Right atrium auricular region (tissue), 2 donors: ENCODE results near the gene COG5. TPM values are rescaled to one million over a fixed set of nuclear protein-coding genes. Genes with fewer than 3 reads are reported as not detected.

Source experiments
- DNase-seq: peaks from one replicate; pipeline ENCODE4 v3.0.0-alpha.2; 2019; ENCODE audit warnings: low spot score
- H3K27ac ChIP-seq, 2 donors: fragments of 200-600 bp; sonication (generic); 1 replicate in 1 of 2; 2 replicates in 1 of 2; pipeline ENCODE4 v1.5.1; 2016 to 2019
- H3K27me3 ChIP-seq, 2 donors: fragments of 200-600 bp; sonication (generic); one replicate each; pipeline versions ENCODE4 v1.5.1 to v1.6.0; 2017 to 2019
- H3K36me3 ChIP-seq: fragments of 200-600 bp; sonication (generic); one replicate; pipeline ENCODE4 v1.5.1; 2016
- H3K4me1 ChIP-seq, 2 donors: fragments of 200-600 bp; sonication (generic); one replicate each; pipeline versions ENCODE4 v1.5.1 to v1.6.0; 2017 to 2019
- H3K4me3 ChIP-seq, 2 donors: fragments of 200-600 bp; sonication (generic); 1 replicate in 1 of 2; 2 replicates in 1 of 2; pipeline ENCODE4 v1.5.1; 2017 to 2019; ENCODE audit warnings: mild to moderate bottlenecking in 1 of 2, moderate library complexity in 1 of 2
- H3K9me3 ChIP-seq, 2 donors: fragments of 200-600 bp; sonication (generic); one replicate each; pipeline ENCODE4 v1.5.1; 2019
- CTCF ChIP-seq, 2 donors: fragments of 200-600 bp; sonication (generic); IDR thresholded peaks; one replicate each; pipeline ENCODE4 v1.5.1; 2019; ENCODE audit warnings: antibody characterized with exemption in 2 of 2
- total RNA-seq, 2 donors: library from RNA; depleted of rRNA; stranded (reverse); fragments of >200 nt; gene quantifications; one replicate each; pipeline ENCODE4 v1.1.0, GENCODE V29; 2016

Gene COG5
- total RNA-seq, 2 donors from 2014 or later, result 28.0 to 31.8 TPM

DNA sequence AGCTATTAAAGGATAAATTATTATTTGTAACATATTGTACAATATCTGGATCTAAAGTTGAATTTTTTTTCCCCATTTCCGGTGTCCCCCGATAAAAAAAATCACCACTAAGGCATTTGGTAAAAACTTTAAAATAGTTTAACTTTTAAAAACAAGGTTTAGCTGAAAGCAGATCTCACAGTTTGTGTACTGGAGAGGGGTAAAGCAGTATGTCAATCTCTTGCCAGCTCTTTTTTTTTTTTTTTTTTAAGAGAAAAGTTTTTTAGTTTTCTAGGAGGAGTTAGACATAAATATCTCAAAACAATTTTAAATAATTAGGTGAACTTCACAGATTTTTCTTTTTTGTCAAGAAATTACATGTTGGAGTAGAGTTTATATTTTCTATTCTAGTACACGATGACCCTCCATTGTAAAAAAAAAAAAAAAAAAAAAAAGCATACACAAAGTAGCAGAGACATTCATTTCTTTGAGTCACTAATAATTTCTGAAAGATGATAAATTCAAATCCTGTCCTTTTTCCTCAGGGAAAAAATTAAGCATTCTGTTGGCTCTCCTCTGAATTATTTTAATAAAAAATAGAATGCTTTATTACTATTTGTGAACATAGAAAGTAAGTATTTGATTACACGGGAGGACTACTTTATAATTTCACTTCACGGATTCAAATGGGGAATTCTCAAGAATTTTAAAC lies 396.8 kb downstream of the COG5 start:
- Histone ChIP-seq H3K9me3 (no peaks in the 10 kb centered on the region), H3K4me1 (peaks cover 0 to 17% of the 10 kb centered on the region in 2 donors), H3K4me3 (peak overlapping the region; percentile 48 to 61), H3K36me3 (no peaks in the 10 kb centered on the region), H3K27ac (peak overlapping the region; percentile 97 to 98), H3K27me3 (no peaks in the 10 kb centered on the region)
- no peak for TF ChIP-seq CTCF (IDR thresholded peaks at IDR 0.05)
- no peak for DNase-seq

DNA sequence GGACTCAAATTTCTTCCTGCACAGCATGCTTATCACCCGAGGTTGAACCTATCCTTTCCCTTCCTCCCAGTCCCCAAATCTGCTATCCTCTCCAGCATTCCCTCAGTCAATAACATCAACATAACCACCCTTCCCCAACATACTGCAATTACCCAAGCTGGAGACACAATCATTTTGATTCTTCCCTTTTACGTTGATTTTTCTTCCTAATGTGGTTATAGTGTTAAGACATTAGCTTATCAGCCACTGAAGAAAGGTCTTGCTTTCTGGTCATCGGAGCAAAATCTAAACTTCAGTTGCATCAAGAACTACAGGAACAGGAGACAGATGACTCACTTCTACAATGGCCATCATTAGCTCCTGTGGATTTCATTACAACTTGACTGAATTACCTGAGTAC lies 398.4 kb downstream of the COG5 start:
- Histone ChIP-seq H3K27me3 (no peaks in the 10 kb centered on the region), H3K4me1 (peaks cover 0 to 3% of the 10 kb centered on the region in 2 donors), H3K27ac (no peak overlapping the region), H3K4me3 (no peak overlapping the region), H3K9me3 (no peaks in the 10 kb centered on the region), H3K36me3 (no peaks in the 10 kb centered on the region)
- no peak for TF ChIP-seq CTCF (IDR thresholded peaks at IDR 0.05)
- DNase-seq, result no peak

DNA sequence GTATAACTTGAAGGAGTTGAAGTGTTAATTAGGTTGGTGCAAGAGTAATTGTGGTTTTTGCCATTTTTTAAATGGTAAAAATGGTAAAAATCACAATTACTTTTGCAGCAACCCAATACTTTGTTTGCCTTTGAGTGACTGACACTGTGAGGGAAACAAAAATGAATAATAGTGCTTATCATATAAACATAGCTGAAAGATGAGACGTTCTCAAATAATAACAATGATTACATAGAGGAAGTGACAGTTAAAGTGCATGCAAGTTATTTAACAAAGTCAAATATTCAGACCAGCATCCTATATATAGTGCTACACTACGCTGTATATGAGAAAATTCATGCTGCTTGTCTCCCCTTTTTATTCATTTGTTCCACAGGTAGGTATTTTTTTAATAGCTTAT lies 399.6 kb downstream of the COG5 start:
- Histone ChIP-seq H3K4me3 (no peak overlapping the region), H3K36me3 (no peaks in the 10 kb centered on the region), H3K27ac (no peak overlapping the region), H3K9me3 (no peaks in the 10 kb centered on the region), H3K27me3 (no peaks in the 10 kb centered on the region), H3K4me1 (no peaks in the 10 kb centered on the region)
- TF ChIP-seq CTCF (IDR thresholded peaks at IDR 0.05), result no peak
- no peak for DNase-seq

- Histone ChIP-seq H3K27me3 (no peaks in the 10 kb centered on the region), H3K9me3 (no peaks in the 10 kb centered on the region), H3K36me3 (no peaks in the 10 kb centered on the region), H3K4me3 (no peak overlapping the region), H3K27ac (no peak overlapping the region), H3K4me1 (no peaks in the 10 kb centered on the region)
- no peak for TF ChIP-seq CTCF (IDR thresholded peaks at IDR 0.05)
- no peak for DNase-seq
Measured at GRCh38 chr7:107162475-107162874, 401.2 kb downstream of the COG5 start.

DNA sequence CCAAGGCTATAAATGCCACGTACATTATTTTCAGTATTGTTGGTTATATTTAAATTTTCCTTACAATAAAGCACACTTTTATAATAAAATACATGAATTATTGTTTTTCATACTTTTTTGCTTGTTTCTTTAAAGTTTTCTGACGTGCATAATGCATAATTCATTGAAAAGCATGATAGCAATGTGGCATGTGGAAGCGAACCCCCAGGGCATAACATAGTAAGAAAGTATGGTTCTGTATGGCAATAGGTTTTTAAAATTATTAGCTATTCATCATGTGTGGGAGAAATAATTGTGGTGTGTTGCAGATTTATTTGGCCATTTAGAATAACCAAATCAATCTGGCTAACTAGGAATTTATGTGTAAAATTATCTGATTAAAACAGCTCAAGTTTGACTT lies 402.3 kb downstream of the COG5 start:
- H3K36me3 ChIP-seq, result no peaks in the 10 kb centered on the region
- no peaks in the 10 kb centered on the region for H3K9me3 ChIP-seq
- no peak overlapping the region for H3K4me3 ChIP-seq
- no peaks in the 10 kb centered on the region for H3K27me3 ChIP-seq
- H3K4me1 ChIP-seq, result no peaks in the 10 kb centered on the region
- H3K27ac ChIP-seq, result no peak overlapping the region
- DNase-seq, result no peak
- no peak for TF ChIP-seq CTCF (IDR thresholded peaks at IDR 0.05)

GRCh38 chr7:107160389-107160788 lies 403.3 kb downstream of the COG5 start:
- no peak overlapping the region for H3K4me3 ChIP-seq
- TF ChIP-seq CTCF (IDR thresholded peaks at IDR 0.05), result no peak
- H3K27ac ChIP-seq, result no peak overlapping the region
- no peaks in the 10 kb centered on the region for H3K9me3 ChIP-seq
- no peaks in the 10 kb centered on the region for H3K36me3 ChIP-seq
- H3K4me1 ChIP-seq, result no peaks in the 10 kb centered on the region
- no peak for DNase-seq
- no peaks in the 10 kb centered on the region for H3K27me3 ChIP-seq
